Neural crest cell (in vitro differentiated cells): ENCODE measurements around the gene SGMS1. TPM values are rescaled to one million over a fixed set of nuclear protein-coding genes. Genes with fewer than 3 reads are reported as not detected.

Experiments used
- DNase-seq: peaks from one replicate; pipeline ENCODE4 v3.0.0; 2021; ENCODE audit warnings: low read depth, mixed read lengths, low spot score
- H3K27ac Mint-ChIP-seq: one replicate; pipeline ENCODE4 v1.8.0; 2021; ENCODE audit warnings: mild to moderate bottlenecking, mixed read lengths; ENCODE audit not compliant: unreplicated experiment
- H3K27me3 Mint-ChIP-seq: 2 replicates; pipeline ENCODE4 v1.8.0; 2021; ENCODE audit warnings: low read depth, mild to moderate bottlenecking, mixed read lengths
- H3K36me3 Mint-ChIP-seq: 2 replicates; pipeline ENCODE4 v1.8.0; 2021; ENCODE audit warnings: low read depth, mild to moderate bottlenecking, mixed read lengths
- H3K4me1 Mint-ChIP-seq: 2 replicates; pipeline ENCODE4 v1.8.0; 2021; ENCODE audit warnings: mixed read lengths
- H3K4me3 Mint-ChIP-seq: one replicate; pipeline ENCODE4 v1.8.0; 2021; ENCODE audit warnings: mild to moderate bottlenecking, mixed read lengths
- H3K9me3 Mint-ChIP-seq: 2 replicates; pipeline ENCODE4 v1.8.0; 2021; ENCODE audit warnings: mixed read lengths
- total RNA-seq: library from RNA; stranded (reverse); gene quantifications from 2 replicates; pipeline ENCODE4 v1.2.1, GENCODE V29; 2021
- TF ChIP-seq, protein P1 (sequence below): fragments of 200-600 bp; sonication (generic); conservative IDR thresholded peaks from 2 replicates; pipeline ENCODE4 v1.5.0; 2021; ENCODE audit warnings: antibody characterized with exemption, mild to moderate bottlenecking

The SGMS1 gene
- total RNA-seq, 1 donor from 2014 or later, result 14.4 TPM

- H3K36me3 Mint-ChIP-seq, result no peaks in the 10 kb centered on the region
- no peaks in the 10 kb centered on the region for H3K9me3 Mint-ChIP-seq
- TF ChIP-seq, protein P1, sequence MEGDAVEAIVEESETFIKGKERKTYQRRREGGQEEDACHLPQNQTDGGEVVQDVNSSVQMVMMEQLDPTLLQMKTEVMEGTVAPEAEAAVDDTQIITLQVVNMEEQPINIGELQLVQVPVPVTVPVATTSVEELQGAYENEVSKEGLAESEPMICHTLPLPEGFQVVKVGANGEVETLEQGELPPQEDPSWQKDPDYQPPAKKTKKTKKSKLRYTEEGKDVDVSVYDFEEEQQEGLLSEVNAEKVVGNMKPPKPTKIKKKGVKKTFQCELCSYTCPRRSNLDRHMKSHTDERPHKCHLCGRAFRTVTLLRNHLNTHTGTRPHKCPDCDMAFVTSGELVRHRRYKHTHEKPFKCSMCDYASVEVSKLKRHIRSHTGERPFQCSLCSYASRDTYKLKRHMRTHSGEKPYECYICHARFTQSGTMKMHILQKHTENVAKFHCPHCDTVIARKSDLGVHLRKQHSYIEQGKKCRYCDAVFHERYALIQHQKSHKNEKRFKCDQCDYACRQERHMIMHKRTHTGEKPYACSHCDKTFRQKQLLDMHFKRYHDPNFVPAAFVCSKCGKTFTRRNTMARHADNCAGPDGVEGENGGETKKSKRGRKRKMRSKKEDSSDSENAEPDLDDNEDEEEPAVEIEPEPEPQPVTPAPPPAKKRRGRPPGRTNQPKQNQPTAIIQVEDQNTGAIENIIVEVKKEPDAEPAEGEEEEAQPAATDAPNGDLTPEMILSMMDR, result no peak
- no peaks in the 10 kb centered on the region for H3K27me3 Mint-ChIP-seq
- H3K4me3 Mint-ChIP-seq, result peak overlapping the region; percentile 78
- H3K4me1 Mint-ChIP-seq, result peaks cover 21% of the 10 kb centered on the region
- H3K27ac Mint-ChIP-seq, result no peak overlapping the region
- DNase-seq, result no peak
Measured at GRCh38 chr10:50618624-50619023, 5.1 kb downstream of the SGMS1 start.

DNA sequence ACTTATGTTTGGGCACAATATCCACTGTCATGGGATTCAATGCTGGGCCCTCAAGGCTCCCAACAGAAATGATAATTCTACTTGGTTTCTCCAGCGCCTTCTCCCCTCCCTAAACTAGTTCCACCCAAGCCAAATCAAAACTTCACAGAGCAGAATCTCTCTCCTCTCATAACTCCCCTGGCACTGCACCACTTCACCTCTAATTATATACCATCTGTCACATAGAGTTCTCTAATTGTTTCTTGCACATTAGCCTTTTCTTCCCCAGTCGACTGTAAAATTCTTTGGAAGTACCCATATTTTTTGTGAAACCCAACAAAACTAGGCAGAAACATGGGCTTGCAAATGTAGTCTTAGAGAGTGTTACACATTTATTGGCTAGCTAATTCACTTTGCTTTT lies 8.1 kb downstream of the SGMS1 start:
- DNase-seq, result no peak
- Mint-ChIP-seq H3K4me3 (no peak overlapping the region), H3K4me1 (peaks cover 8% of the 10 kb centered on the region), H3K27ac (no peak overlapping the region), H3K9me3 (no peaks in the 10 kb centered on the region), H3K27me3 (no peaks in the 10 kb centered on the region), H3K36me3 (no peaks in the 10 kb centered on the region)
- TF ChIP-seq, protein P1, result no peak

DNA sequence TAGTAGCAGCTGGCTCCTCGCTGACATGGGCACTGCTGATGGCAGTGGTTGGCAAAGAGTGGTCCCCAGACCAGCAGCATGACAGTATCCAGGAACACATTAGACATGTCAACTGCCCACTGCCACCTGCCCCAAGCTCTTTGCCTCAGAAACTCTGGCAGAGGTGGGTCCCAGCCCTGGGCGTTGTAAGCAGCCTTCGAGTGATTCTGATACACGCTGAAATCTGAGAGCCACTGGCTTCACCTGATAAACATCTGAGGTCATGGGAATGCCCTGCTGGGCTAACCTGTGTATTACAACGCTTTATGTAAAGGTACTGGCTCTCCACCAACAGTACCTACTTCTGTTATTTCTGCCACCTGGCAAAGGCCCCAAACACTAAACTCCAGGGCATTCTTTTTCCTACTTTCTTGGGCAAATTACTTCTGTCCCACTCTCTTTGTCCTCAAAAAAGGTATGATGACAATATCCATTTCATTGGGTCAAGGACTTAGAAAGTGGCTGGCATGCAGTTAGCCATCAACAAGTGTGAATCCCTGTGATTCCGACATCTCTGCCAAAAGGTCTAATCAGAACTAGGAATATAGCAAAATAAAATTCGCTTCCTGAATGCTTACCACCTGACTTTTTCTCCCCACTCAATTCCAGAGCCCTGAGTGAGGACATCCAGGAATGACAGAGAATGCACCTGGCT lies 9.2 kb downstream of the SGMS1 start:
- H3K4me1 Mint-ChIP-seq, result no peaks in the 10 kb centered on the region

DNA sequence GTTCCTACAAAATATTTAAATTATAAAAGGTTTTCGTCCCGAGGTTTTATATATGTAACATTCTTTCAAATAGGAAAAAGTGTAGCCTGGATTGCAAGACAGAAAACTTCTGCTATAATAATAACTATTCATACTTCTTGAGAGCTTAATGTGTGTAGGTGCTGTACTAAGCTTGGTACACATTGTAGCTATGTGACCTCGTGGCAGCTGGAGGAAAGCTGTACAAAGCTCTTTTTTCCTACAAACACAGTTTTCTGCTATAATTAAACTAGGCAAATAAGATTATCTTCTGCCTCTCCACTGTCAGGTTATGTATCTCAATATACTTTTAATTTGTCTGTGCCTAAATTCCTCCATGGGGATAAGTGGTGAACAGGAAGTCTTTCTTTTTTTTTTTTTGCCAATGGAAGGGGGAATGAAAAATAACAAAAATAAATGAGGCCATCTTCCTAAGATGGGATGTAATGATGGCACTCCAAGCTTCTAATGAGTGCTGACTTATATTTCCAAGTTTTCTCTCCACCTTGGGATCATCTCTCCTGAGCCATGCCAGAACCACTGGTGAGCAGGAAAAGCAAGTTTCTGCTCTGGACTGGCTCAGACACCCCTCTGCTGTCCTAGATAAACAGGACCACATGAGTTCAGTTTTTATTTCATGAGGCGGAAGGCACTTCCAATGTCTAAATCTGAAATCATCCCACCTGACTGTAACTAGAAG lies 9.9 kb downstream of the SGMS1 start:
- TF ChIP-seq, protein P1, result no peak
- DNase-seq, result no peak
- H3K27me3 Mint-ChIP-seq, result no peaks in the 10 kb centered on the region
- H3K4me1 Mint-ChIP-seq, result no peaks in the 10 kb centered on the region
- H3K27ac Mint-ChIP-seq, result peak overlapping the region; percentile 81
- no peaks in the 10 kb centered on the region for H3K36me3 Mint-ChIP-seq
- no peaks in the 10 kb centered on the region for H3K9me3 Mint-ChIP-seq
- no peak overlapping the region for H3K4me3 Mint-ChIP-seq

More for the DNA sequence above, 9.2 kb downstream of the SGMS1 start:
- no peaks in the 10 kb centered on the region for H3K36me3 Mint-ChIP-seq
- TF ChIP-seq, protein P1, result peak; percentile 50
- no peaks in the 10 kb centered on the region for H3K27me3 Mint-ChIP-seq
- H3K4me3 Mint-ChIP-seq, result no peak overlapping the region
- no peak for DNase-seq
- peak overlapping the region; percentile 81 for H3K27ac Mint-ChIP-seq
- H3K9me3 Mint-ChIP-seq, result no peaks in the 10 kb centered on the region

DNA sequence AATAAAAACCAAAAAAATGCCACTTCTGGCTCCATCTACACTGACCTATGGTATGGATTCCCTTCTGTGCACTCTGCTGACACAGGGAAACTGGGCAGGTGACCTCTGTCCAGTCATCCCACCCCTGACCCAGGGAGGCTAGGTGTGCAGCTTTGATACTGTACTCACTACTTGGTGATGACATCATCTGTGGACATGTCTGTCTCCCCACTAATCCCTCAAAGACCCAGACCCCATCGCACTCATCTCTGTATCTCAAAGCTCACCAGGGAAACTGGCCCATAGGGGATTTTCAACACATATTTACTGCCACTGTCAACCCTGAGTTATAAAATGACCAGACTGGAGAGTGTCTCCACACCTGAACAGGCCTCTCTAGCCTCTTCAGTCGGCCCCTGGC lies 10.6 kb downstream of the SGMS1 start:
- Mint-ChIP-seq H3K36me3 (no peaks in the 10 kb centered on the region), H3K27me3 (no peaks in the 10 kb centered on the region), H3K27ac (no peak overlapping the region), H3K4me3 (no peak overlapping the region), H3K4me1 (no peaks in the 10 kb centered on the region), H3K9me3 (no peaks in the 10 kb centered on the region)
- TF ChIP-seq, protein P1, result no peak
- no peak for DNase-seq
